Pancreas (tissue), 10 donors: ENCODE results near the gene SHLD2. TPM values are rescaled to one million over a fixed set of nuclear protein-coding genes. Genes with fewer than 3 reads are reported as not detected.

Source experiments
- ATAC-seq, 4 donors: fragments of 200-7000 bp; cut with Tn5 transposase; one replicate each; pipeline versions ENCODE4 v1.8.0 to v1.9.1; 2020; ENCODE audit warnings: mild to moderate bottlenecking in 4 of 4, moderate library complexity in 4 of 4
- DNase-seq, 6 donors: peaks; one replicate each; pipeline ENCODE4 v3.0.0-alpha.2; 2020
- FAIRE-seq: peaks from 2 replicates; lab custom pipeline; 2012; peaks lifted over from hg19 to GRCh38; lab: Jason Lieb, UNC
- H3K27ac ChIP-seq, 4 donors: fragments of 200-600 bp; sonication (generic); 1 replicate in 3 of 4; 2 replicates in 1 of 4; pipeline versions ENCODE4 v1.5.0 to v1.8.0; 2020
- H3K27me3 ChIP-seq, 4 donors: fragments of 200-600 bp; one replicate each; pipeline ENCODE4 v1.8.0; 2021
- H3K36me3 ChIP-seq, 3 donors: fragments of 200-600 bp; sonication (generic) in 1 of 3; one replicate each; pipeline versions ENCODE4 v1.5.0 to v1.8.0; 2020 to 2021
- H3K4me1 ChIP-seq, 3 donors: fragments of 200-600 bp; one replicate each; pipeline ENCODE4 v1.8.0; 2021
- H3K4me3 ChIP-seq, 4 donors: fragments of 200-600 bp; sonication (generic) in 2 of 4; one replicate each; pipeline versions ENCODE4 v1.5.0 to v1.8.0; 2020 to 2021
- H3K9me3 ChIP-seq, 4 donors: fragments of 200-600 bp; one replicate each; pipeline ENCODE4 v1.8.0; 2021
- WGBS, 2 donors: extraction: QIAGEN DNeasy Blood & Tissue Kit; methylation state at CpG; one replicate each; pipeline ENCODE4 v1.1.7; 2013; 5-methylcytosine and 5-hydroxymethylcytosine counted together
- intact Hi-C, 3 donors: fragments of 100-400 bp; cut with DNase I; formaldehyde crosslinking; loops; one replicate each; pipeline versions ENCODE4 v1.11.1 to v1.14.2; 2022
- polyA plus RNA-seq, 2 donors: library from polyadenylated mRNA; stranded (reverse); fragments of 200-250 nt; gene quantifications; one replicate each; pipeline ENCODE4 v1.2.3, GENCODE V29; 2013
- total RNA-seq, 6 donors: library from RNA; stranded (reverse); fragmentation: NEBNext Ultra II Directional in 4 of 6; extraction: Animal tissue kit (Norgen Biotek cat#: 25700) in 4 of 6; gene quantifications; one replicate each; pipeline versions ENCODE4 v1.2.1 to v1.2.4, GENCODE V29; 2021 to 2023
- TF ChIP-seq, protein P1 (sequence below), 4 donors: fragments of 200-600 bp; sonication (generic) in 3 of 4; IDR thresholded peaks; one replicate each; pipeline versions ENCODE4 v1.5.0 to v1.8.0; 2021; ENCODE audit warnings: antibody characterized with exemption in 4 of 4
- donor health status: healthy with polysubstance abuse.
- donor health status: DM: no; HTN: no; CAD: no; lungs with moderate emphysema.
- donor health status: DM: no; HTN: no; CAD: no.
- donor health status: control.
- donor health status: control.
- donor health status: Bipolar disorder and iron deficiency.
- donor health status: DM: yes; HTN: yes; CAD: no.
- donor health status: DM: no; HTN: no; CAD: no.
- donor health status: DM: no; HTN: no; CAD: no.
- donor health status: DM: yes; HTN: yes; CAD: no.

Gene SHLD2, protein sequence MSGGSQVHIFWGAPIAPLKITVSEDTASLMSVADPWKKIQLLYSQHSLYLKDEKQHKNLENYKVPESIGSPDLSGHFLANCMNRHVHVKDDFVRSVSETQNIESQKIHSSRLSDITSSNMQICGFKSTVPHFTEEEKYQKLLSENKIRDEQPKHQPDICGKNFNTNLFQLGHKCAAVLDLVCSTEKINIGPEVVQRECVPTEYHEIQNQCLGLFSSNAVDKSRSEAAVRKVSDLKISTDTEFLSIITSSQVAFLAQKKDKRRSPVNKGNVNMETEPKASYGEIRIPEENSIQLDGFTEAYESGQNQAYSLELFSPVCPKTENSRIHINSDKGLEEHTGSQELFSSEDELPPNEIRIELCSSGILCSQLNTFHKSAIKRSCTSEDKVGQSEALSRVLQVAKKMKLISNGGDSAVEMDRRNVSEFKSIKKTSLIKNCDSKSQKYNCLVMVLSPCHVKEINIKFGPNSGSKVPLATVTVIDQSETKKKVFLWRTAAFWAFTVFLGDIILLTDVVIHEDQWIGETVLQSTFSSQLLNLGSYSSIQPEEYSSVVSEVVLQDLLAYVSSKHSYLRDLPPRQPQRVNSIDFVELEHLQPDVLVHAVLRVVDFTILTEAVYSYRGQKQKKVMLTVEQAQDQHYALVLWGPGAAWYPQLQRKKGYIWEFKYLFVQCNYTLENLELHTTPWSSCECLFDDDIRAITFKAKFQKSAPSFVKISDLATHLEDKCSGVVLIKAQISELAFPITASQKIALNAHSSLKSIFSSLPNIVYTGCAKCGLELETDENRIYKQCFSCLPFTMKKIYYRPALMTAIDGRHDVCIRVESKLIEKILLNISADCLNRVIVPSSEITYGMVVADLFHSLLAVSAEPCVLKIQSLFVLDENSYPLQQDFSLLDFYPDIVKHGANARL
- 10 to 100 TPM in 4 of 6 donors, 1 to 10 TPM in 2; 8.0 to 15.7 (median 10.7) TPM for total RNA-seq
- polyA plus RNA-seq: 10 to 100 TPM in 1 of 2 donors, 1 to 10 TPM in 1; 8.6 to 11.8 TPM

GRCh38 chr10:87094373-87095235 is at the start of gene SHLD2, which contains the start of gene GLUD1:
TSS of gene SHLD2 (plus strand) at chr10:87095206. CDS start at chr10:87151355, 56,149 bp downstream.
TSS of gene GLUD1 (minus strand) at chr10:87094843. CDS start at chr10:87094769, 74 bp downstream.
- H3K4me3 ChIP-seq: peak within 1 kb of the TSS; percentile 73 to 88 (median 74)
- 0 to 1% methylated on average over 48 to 109 of the region's 111 CpGs for WGBS, 2 donors
- FAIRE-seq: no peak

DNA sequence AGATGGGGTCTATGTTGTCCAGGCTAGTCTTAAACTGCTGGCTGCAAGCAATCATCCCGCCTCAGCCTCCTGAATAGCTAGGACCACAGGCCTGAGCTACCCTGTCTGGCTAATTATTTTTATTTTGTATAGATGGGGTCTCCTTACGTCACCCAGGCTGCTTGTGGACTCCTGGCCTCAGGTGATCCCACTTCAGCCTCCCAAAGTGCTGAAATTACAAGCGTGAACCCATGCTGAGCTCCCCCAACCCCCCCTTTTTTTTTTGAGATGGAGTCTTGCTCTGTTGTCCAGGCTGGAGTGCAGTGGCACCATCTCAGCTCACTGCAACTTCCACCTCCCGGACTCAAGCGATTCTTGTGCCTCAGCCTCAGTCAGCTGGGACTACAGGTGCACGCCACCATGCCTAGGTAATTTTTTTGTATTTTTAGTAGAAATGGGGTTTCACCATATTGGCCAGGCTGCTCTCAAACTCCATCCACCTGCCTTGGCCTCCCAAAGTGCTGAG is 49.5 kb upstream of the SHLD2 start:
- TF ChIP-seq, protein P1, sequence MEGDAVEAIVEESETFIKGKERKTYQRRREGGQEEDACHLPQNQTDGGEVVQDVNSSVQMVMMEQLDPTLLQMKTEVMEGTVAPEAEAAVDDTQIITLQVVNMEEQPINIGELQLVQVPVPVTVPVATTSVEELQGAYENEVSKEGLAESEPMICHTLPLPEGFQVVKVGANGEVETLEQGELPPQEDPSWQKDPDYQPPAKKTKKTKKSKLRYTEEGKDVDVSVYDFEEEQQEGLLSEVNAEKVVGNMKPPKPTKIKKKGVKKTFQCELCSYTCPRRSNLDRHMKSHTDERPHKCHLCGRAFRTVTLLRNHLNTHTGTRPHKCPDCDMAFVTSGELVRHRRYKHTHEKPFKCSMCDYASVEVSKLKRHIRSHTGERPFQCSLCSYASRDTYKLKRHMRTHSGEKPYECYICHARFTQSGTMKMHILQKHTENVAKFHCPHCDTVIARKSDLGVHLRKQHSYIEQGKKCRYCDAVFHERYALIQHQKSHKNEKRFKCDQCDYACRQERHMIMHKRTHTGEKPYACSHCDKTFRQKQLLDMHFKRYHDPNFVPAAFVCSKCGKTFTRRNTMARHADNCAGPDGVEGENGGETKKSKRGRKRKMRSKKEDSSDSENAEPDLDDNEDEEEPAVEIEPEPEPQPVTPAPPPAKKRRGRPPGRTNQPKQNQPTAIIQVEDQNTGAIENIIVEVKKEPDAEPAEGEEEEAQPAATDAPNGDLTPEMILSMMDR (IDR thresholded peaks at IDR 0.05): no peak
- no peaks in the 10 kb centered on the region for H3K4me1 ChIP-seq
- ATAC-seq: no peak
- DNase-seq: no peak
- no peaks in the 10 kb centered on the region for H3K27me3 ChIP-seq
- H3K9me3 ChIP-seq: no peaks in the 10 kb centered on the region
- FAIRE-seq: no peak
- no peak overlapping the region for H3K4me3 ChIP-seq
- WGBS, 2 donors: 97 to 100% methylated on average over 6 of the region's 6 CpGs
- no peak overlapping the region for H3K27ac ChIP-seq
- intact Hi-C loops: no loop called here
- peaks cover 0 to 17% (median 0%) of the 10 kb centered on the region in 3 donors for H3K36me3 ChIP-seq

More at GRCh38 chr10:87094373-87095235, at the start of gene SHLD2, which contains the start of gene GLUD1:
- intact Hi-C loops: no loop called here
- no peaks in the 10 kb centered on the region for H3K36me3 ChIP-seq
- no peaks in the 10 kb centered on the region for H3K9me3 ChIP-seq
- TF ChIP-seq, protein P1 (IDR thresholded peaks at IDR 0.05): no peak
- peak; percentile 72 to 77 (median 74) for ATAC-seq
- peak; percentile 93 to 97 (median 96) for DNase-seq
- peak within 1 kb of the TSS; percentile 96 to 98 (median 98) for H3K27ac ChIP-seq
- H3K4me1 ChIP-seq: peaks cover 2 to 35% (median 18%) of the 10 kb centered on the region in 3 donors
- H3K27me3 ChIP-seq: no peaks in the 10 kb centered on the region

GRCh38 chr10:87053111-87053510 is 41.9 kb upstream of the SHLD2 start:
- Histone ChIP-seq H3K27ac (no peak overlapping the region), H3K27me3 (no peaks in the 10 kb centered on the region), H3K4me1 (no peaks in the 10 kb centered on the region), H3K36me3 (peaks cover 0 to 59% (median 29%) of the 10 kb centered on the region in 3 donors), H3K9me3 (no peaks in the 10 kb centered on the region), H3K4me3 (no peak overlapping the region)
- FAIRE-seq: no peak
- DNase-seq: no peak
- peak; percentile 50 to 80 (median 64) for ATAC-seq
- 38 to 43% methylated on average over 3 of the region's 3 CpGs for WGBS, 2 donors
- intact Hi-C loops: no loop called here
- TF ChIP-seq, protein P1 (IDR thresholded peaks at IDR 0.05): no peak

DNA sequence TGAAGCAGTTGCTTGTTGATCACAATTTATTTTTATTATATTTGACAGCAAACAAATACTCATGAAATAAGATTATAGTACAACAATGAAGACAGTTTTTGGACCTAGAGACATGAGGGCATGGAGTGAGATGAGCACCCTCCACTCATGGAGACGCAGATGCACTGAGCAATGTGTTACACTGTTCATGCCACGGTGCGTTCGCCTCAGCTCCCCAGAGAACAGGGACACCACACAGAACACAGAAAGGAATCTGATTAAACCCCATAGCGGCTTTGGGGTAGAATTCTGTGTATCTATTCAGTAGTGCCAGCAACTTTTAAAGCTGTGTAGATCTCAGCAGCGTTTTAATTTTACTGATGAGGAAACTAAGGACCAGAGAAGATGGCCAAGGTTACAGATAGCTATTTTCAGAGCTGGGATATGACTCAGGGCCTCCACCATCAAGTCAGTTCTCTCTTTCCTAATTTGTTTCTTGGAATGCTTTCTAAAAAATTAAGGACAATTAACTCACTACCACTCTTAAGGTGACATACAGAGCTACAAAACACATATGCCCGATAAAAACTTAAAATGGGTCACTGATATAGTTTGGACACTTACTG is 41.3 kb upstream of the SHLD2 start:
- ATAC-seq (no peak), FAIRE-seq (no peak), DNase-seq (no peak)
- no peaks in the 10 kb centered on the region for H3K4me1 ChIP-seq
- H3K4me3 ChIP-seq: no peak overlapping the region
- peaks cover 4 to 59% (median 34%) of the 10 kb centered on the region in 3 donors for H3K36me3 ChIP-seq
- 94 to 97% methylated on average over 7 of the region's 7 CpGs for WGBS, 2 donors
- TF ChIP-seq, protein P1 (IDR thresholded peaks at IDR 0.05): no peak
- H3K27me3 ChIP-seq: no peaks in the 10 kb centered on the region
- H3K9me3 ChIP-seq: no peaks in the 10 kb centered on the region
- H3K27ac ChIP-seq: no peak overlapping the region
- intact Hi-C loops: no loop called here
